ENCODE data around the gene FSD2. TPM values are rescaled to one million over a fixed set of nuclear protein-coding genes. Genes with fewer than 3 reads are reported as not detected.

Gene FSD2
- total RNA-seq, 2 experiments from 2014 or later, result not detected

- Mint-ChIP-seq H3K4me1 (ENCODE audit: low read depth) (no peaks in the 10 kb centered on the region), H3K4me3 (no peak overlapping the region), H3K9me3 (no peaks in the 10 kb centered on the region), H3K27ac (no peak overlapping the region), H3K36me3 (ENCODE audit: low read depth) (peaks cover 59% of the 10 kb centered on the region), H3K27me3 (no peaks in the 10 kb centered on the region)
- ATAC-seq (ENCODE audit: poor library complexity) (no peak), DNase-seq (no peak)
- Histone ChIP-seq H3K27me3 (ENCODE audit: control insufficient read depth in 1 of 2, insufficient read depth in 2 of 2, low read length in 2 of 2) (no peaks in the 10 kb centered on the region), H3K9me3 (ENCODE audit: control insufficient read depth in 1 of 2, insufficient read depth in 1 of 2, low read length in 2 of 2) (peaks cover 0 to 6% of the 10 kb centered on the region in 2 experiments), H3K36me3 (ENCODE audit: insufficient read depth, low read length) (peaks cover 6% of the 10 kb centered on the region), H3K4me1 (ENCODE audit: insufficient read depth, low read length) (no peaks in the 10 kb centered on the region), H3K27ac (ENCODE audit: low read depth in 1 of 2, low read length in 2 of 2) (no peak overlapping the region), H3K4me3 (ENCODE audit: low read length) (no peak overlapping the region)
- ChIA-PET POLR2A (no interaction called here), CTCF (interaction anchor here (0.7 kb wide), 2 partner anchors 53 to 482 kb away, joined by 3 read pairs; no protein-coding TSS in a partner anchor)
- TF ChIP-seq CTCF (IDR thresholded peaks at IDR 0.05), result no peak
- intact Hi-C loops (cut with DNase I, micrococcal nuclease), result no loop called here
Measured at GRCh38 chr15:82731527-82731926, 74.3 kb downstream of the FSD2 start.

GRCh38 chr15:82730022-82730530, 75.8 kb downstream of the FSD2 start:
- Histone ChIP-seq H3K36me3 (ENCODE audit: insufficient read depth, low read length) (peaks cover 3% of the 10 kb centered on the region), H3K27me3 (ENCODE audit: control insufficient read depth in 1 of 2, insufficient read depth in 2 of 2, low read length in 2 of 2) (peaks cover 0 to 4% of the 10 kb centered on the region in 2 experiments), H3K4me3 (ENCODE audit: low read length) (no peak overlapping the region), H3K27ac (ENCODE audit: low read depth in 1 of 2, low read length in 2 of 2) (no peak overlapping the region), H3K9me3 (ENCODE audit: control insufficient read depth in 1 of 2, insufficient read depth in 1 of 2, low read length in 2 of 2) (peaks cover 0 to 9% of the 10 kb centered on the region in 2 experiments), H3K4me1 (ENCODE audit: insufficient read depth, low read length) (no peaks in the 10 kb centered on the region)
- Mint-ChIP-seq H3K36me3 (ENCODE audit: low read depth) (peaks cover 49% of the 10 kb centered on the region), H3K27me3 (peaks cover 5% of the 10 kb centered on the region), H3K9me3 (no peaks in the 10 kb centered on the region), H3K27ac (no peak overlapping the region), H3K4me1 (ENCODE audit: low read depth) (no peaks in the 10 kb centered on the region), H3K4me3 (no peak overlapping the region)
- POLR2A ChIA-PET, result no interaction called here
- intact Hi-C loops (cut with DNase I, micrococcal nuclease), result no loop called here
- CTCF ChIA-PET, result no interaction called here
- TF ChIP-seq CTCF (IDR thresholded peaks at IDR 0.05), result no peak
- no peak for DNase-seq
- ATAC-seq (ENCODE audit: poor library complexity), result no peak

GRCh38 chr15:82726816-82727215, 79.1 kb downstream of the FSD2 start:
- H3K9me3 Mint-ChIP-seq, result no peaks in the 10 kb centered on the region
- H3K36me3 Mint-ChIP-seq (ENCODE audit: low read depth), result peaks cover 24% of the 10 kb centered on the region
- intact Hi-C loops (cut with DNase I, micrococcal nuclease), result no loop called here
- Histone ChIP-seq H3K9me3 (ENCODE audit: control insufficient read depth in 1 of 2, insufficient read depth in 1 of 2, low read length in 2 of 2) (peaks cover 0 to 10% of the 10 kb centered on the region in 2 experiments), H3K4me3 (ENCODE audit: low read length) (no peak overlapping the region), H3K27me3 (ENCODE audit: control insufficient read depth in 1 of 2, insufficient read depth in 2 of 2, low read length in 2 of 2) (peaks cover 0 to 4% of the 10 kb centered on the region in 2 experiments), H3K36me3 (ENCODE audit: insufficient read depth, low read length) (no peaks in the 10 kb centered on the region), H3K27ac (ENCODE audit: low read depth in 1 of 2, low read length in 2 of 2) (no peak overlapping the region), H3K4me1 (ENCODE audit: insufficient read depth, low read length) (no peaks in the 10 kb centered on the region)
- H3K4me1 Mint-ChIP-seq (ENCODE audit: low read depth), result no peaks in the 10 kb centered on the region
- ATAC-seq (ENCODE audit: poor library complexity) (no peak), DNase-seq (no peak)
- no peak overlapping the region for H3K4me3 Mint-ChIP-seq
- ChIA-PET POLR2A (no interaction called here), CTCF (no interaction called here)
- H3K27ac Mint-ChIP-seq, result no peak overlapping the region
- H3K27me3 Mint-ChIP-seq, result peaks cover 6% of the 10 kb centered on the region
- TF ChIP-seq CTCF (IDR thresholded peaks at IDR 0.05), result no peak
